Measurements from ENCODE around the gene UTP20. TPM values are rescaled to one million over a fixed set of nuclear protein-coding genes. Genes with fewer than 3 reads are reported as not detected.

UTP20 gene
- total RNA-seq, 2 donors from 2014 or later = 15.7 to 38.3 TPM

DNA sequence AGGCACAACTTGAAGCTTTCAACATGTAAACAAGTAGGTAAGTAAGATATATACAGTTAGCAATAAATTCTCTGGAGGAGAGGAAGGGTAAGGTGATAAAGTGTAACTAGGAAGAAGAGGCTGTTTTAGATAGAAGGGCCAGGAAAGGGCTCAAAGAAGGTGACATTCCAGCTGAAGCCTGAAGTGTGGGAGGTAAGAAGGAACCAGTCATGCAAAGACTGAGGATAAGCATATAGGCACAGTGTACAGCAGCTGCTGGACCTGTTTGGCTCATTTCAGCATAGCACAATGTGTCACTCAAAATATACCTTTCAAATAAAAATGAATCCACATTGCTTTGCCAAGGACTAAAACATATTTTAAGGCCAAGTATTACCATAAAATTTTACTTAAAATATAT lies 156.2 kb downstream of the UTP20 start:
- no peaks in the 10 kb centered on the region for H3K9me3 Mint-ChIP-seq
- H3K4me3 Mint-ChIP-seq = no peak overlapping the region
- no peaks in the 10 kb centered on the region for H3K4me1 Mint-ChIP-seq
- H3K27ac Mint-ChIP-seq = no peak overlapping the region
- no peaks in the 10 kb centered on the region for H3K27me3 Mint-ChIP-seq
- no peak for ATAC-seq (replicated peaks)
- no peaks in the 10 kb centered on the region for H3K36me3 Mint-ChIP-seq (ENCODE audit: low read depth)

Other genes with a start within 250 kb of the UTP20 start
- gene SLC5A8, start 69.9 kb upstream of the UTP20 start, total RNA-seq = not detected
- 10 to 100 TPM; 40.3 to 46.4 TPM for gene ARL1, start 127.7 kb downstream of the UTP20 start, total RNA-seq
- not detected for gene SPIC, start 195.2 kb downstream of the UTP20 start, total RNA-seq